ENCODE measurements around the gene ALLC.

DNA sequence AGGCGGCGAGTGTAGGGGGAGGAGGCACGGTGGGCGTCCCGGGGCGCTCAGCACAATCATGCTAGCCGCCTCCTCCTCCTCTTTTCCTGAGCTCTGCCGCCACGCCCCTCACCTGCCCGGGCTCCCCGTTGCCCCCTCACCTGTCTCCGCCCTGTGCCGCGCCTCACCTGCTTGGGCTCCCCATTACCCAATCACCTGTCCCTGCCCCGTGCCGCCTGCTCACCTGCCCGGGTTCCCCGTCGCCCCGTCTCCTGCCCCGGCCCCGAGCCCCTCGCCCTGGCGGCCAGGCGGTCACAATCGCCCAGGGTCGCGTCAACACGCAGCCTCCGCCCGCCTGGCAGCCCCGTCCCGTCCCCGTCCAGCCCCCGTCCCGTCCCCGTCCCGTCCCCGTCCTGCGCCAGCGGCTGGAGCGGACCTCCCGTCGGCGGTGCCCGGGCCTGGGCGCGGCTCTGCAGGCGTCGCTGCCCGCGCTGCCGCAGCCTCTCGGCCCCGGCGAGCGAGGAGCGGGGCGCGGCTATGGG lies 45.3 kb downstream of the ALLC start, which contains the start of gene DCDC2C:
- TF ChIP-seq, protein P1, sequence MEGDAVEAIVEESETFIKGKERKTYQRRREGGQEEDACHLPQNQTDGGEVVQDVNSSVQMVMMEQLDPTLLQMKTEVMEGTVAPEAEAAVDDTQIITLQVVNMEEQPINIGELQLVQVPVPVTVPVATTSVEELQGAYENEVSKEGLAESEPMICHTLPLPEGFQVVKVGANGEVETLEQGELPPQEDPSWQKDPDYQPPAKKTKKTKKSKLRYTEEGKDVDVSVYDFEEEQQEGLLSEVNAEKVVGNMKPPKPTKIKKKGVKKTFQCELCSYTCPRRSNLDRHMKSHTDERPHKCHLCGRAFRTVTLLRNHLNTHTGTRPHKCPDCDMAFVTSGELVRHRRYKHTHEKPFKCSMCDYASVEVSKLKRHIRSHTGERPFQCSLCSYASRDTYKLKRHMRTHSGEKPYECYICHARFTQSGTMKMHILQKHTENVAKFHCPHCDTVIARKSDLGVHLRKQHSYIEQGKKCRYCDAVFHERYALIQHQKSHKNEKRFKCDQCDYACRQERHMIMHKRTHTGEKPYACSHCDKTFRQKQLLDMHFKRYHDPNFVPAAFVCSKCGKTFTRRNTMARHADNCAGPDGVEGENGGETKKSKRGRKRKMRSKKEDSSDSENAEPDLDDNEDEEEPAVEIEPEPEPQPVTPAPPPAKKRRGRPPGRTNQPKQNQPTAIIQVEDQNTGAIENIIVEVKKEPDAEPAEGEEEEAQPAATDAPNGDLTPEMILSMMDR (IDR thresholded peaks at IDR 0.05) = no peak
- TF ChIP-seq POLR2A (IDR thresholded peaks at IDR 0.05) = no peak
- TF ChIP-seq EP300 (IDR thresholded peaks at IDR 0.05) = no peak
